Endothelial cell of umbilical vein (primary cell): ENCODE measurements around the gene NFIA. TPM values are rescaled to one million over a fixed set of nuclear protein-coding genes. Genes with fewer than 3 reads are reported as not detected.

Source experiments
- BruUV-seq: library from RNA; stranded (reverse); fragments of 400-500 nt; replicated peaks from 2 replicates; lab custom pipeline; 2021; lab: Mats Ljungman, UMichigan
- CTCF ChIA-PET: fragments of 300-600, 350-600 bp; sonication (Branson Sonifier 250); formaldehyde crosslinking; loops from one replicate; lab custom pipeline; 2021; ENCODE audit warnings: antibody characterized with exemption, inconsistent platforms; lab: Charles Lee
- POLR2A ChIA-PET: fragments of 300-600, 350-600 bp; sonication (Branson Sonifier 250); formaldehyde crosslinking; loops from one replicate; lab custom pipeline; 2021; ENCODE audit warnings: antibody characterized with exemption, inconsistent platforms; lab: Charles Lee
- DNase-seq: peaks from one replicate; pipeline ENCODE4 v3.0.0-alpha.2; 2011; ENCODE audit warnings: low read depth, low spot score
- FAIRE-seq: peaks from 2 replicates; lab custom pipeline; 2011; peaks lifted over from hg19 to GRCh38; lab: Jason Lieb, UNC
- H2AFZ ChIP-seq: 2 replicates; pipeline ENCODE4 v1.6.0; 2012; ENCODE audit warnings: low read depth, low read length, control low read depth, inconsistent platforms
- H3K27ac ChIP-seq: 2 replicates; pipeline ENCODE4 v1.5.1; 2011; ENCODE audit warnings: low read depth, mild to moderate bottlenecking, control low read depth, low read length, moderate library complexity; ENCODE audit not compliant: insufficient read depth
- H3K27me3 ChIP-seq, 2 experiments: 2 replicates each; pipeline versions ENCODE4 v1.6.0 to v1.6.1; 2011; ENCODE audit warnings: low read length in 2 of 2, mixed read lengths in 1 of 2; ENCODE audit not compliant: control insufficient read depth in 2 of 2, insufficient read depth in 2 of 2
- H3K36me3 ChIP-seq, 2 experiments: 2 replicates in 1 of 2; 3 replicates in 1 of 2; pipeline ENCODE4 v1.5.1; 2011; ENCODE audit warnings: low read length in 2 of 2, mild to moderate bottlenecking in 1 of 2, moderate library complexity in 1 of 2; ENCODE audit not compliant: control insufficient read depth in 2 of 2, insufficient read depth in 2 of 2; ENCODE audit errors: extremely low read depth in 1 of 2
- H3K4me1 ChIP-seq: 3 replicates; pipeline ENCODE4 v1.5.1; 2011; ENCODE audit warnings: mild to moderate bottlenecking, low read length; ENCODE audit not compliant: control insufficient read depth, insufficient read depth; ENCODE audit errors: extremely low read depth
- H3K4me2 ChIP-seq: 2 replicates; pipeline ENCODE4 v1.6.1; 2011; ENCODE audit warnings: low read length, control low read depth, mixed read lengths; ENCODE audit not compliant: insufficient read depth
- H3K4me3 ChIP-seq, 3 experiments: fragments of 200-600 bp in 1 of 3; sonication (generic), shearing (Covaris generic) in 1 of 3; replicated peaks in 1 of 3; 2 replicates each; pipeline ENCODE4 v1.5.1; 2011 to 2016; ENCODE audit warnings: control low read depth in 3 of 3, low read length in 3 of 3, mild to moderate bottlenecking in 2 of 3, inconsistent platforms in 1 of 3, low read depth in 1 of 3, moderate library complexity in 1 of 3; ENCODE audit not compliant: insufficient read depth in 1 of 3
- H3K79me2 ChIP-seq: 2 replicates; pipeline ENCODE4 v1.6.0; 2012; ENCODE audit warnings: low read length, inconsistent platforms; ENCODE audit not compliant: control insufficient read depth, insufficient read depth
- H3K9ac ChIP-seq: replicated peaks from 2 replicates; pipeline ENCODE3; 2011; ENCODE audit warnings: low read length, control low read depth; ENCODE audit not compliant: insufficient read depth; ENCODE audit errors: extremely low read depth
- H3K9me1 ChIP-seq: replicated peaks from 3 replicates; pipeline ENCODE4 v1.6.0; 2011; ENCODE audit warnings: mild to moderate bottlenecking, low read length; ENCODE audit not compliant: control insufficient read depth, insufficient read depth; ENCODE audit errors: extremely low read depth
- H3K9me3 ChIP-seq: replicated peaks from 2 replicates; pipeline ENCODE4 v1.5.1; 2012; ENCODE audit warnings: low read length, inconsistent platforms; ENCODE audit not compliant: control insufficient read depth, insufficient read depth
- H4K20me1 ChIP-seq: replicated peaks from 2 replicates; pipeline ENCODE3; 2011; ENCODE audit warnings: mild to moderate bottlenecking, low read length; ENCODE audit not compliant: control insufficient read depth, insufficient read depth; ENCODE audit errors: extremely low read depth
- CTCF ChIP-seq, 2 donors: IDR thresholded peaks; 1 replicate in 1 of 2; 2 replicates in 1 of 2; pipeline ENCODE4 v1.5.1; 2011; ENCODE audit warnings: low read length in 2 of 2, mild to moderate bottlenecking in 2 of 2, moderate library complexity in 2 of 2, control low read depth in 1 of 2, inconsistent platforms in 1 of 2, low read depth in 1 of 2; ENCODE audit not compliant: insufficient read depth in 1 of 2; ENCODE audit errors: extremely low read depth in 1 of 2
- EZH2 ChIP-seq: IDR thresholded peaks from 2 replicates; pipeline ENCODE4 v1.6.1; 2012; ENCODE audit warnings: borderline replicate concordance, low read depth, mild to moderate bottlenecking, moderate library complexity, low read length, inconsistent platforms; ENCODE audit not compliant: severe bottlenecking
- FOS ChIP-seq: IDR thresholded peaks from 2 replicates; pipeline ENCODE4 v1.6.1; 2011; ENCODE audit warnings: mild to moderate bottlenecking, low read length, moderate library complexity, borderline replicate concordance; ENCODE audit not compliant: insufficient read depth
- GATA2 ChIP-seq: IDR thresholded peaks from 2 replicates; pipeline ENCODE4 v1.7.0; 2011; ENCODE audit warnings: low read depth, mild to moderate bottlenecking, moderate library complexity, mixed read lengths, low read length; ENCODE audit not compliant: insufficient read length, insufficient read depth
- JUN ChIP-seq: IDR thresholded peaks from 2 replicates; pipeline ENCODE4 v1.6.1; 2011; ENCODE audit warnings: borderline replicate concordance, low read depth; ENCODE audit not compliant: insufficient read length, insufficient read depth
- MAX ChIP-seq: IDR thresholded peaks from 2 replicates; pipeline ENCODE4 v1.6.1; 2011; ENCODE audit not compliant: insufficient read depth, insufficient read length
- MYC ChIP-seq: IDR thresholded peaks from one replicate; pipeline ENCODE4 v1.6.1; 2011; ENCODE audit warnings: mild to moderate bottlenecking, low read depth, low read length
- POLR2A ChIP-seq: IDR thresholded peaks from 2 replicates; pipeline ENCODE4 v1.6.1; 2012; ENCODE audit warnings: low read depth, mild to moderate bottlenecking, control low read depth, low read length
- POLR2AphosphoS5 ChIP-seq: IDR thresholded peaks from 2 replicates; pipeline ENCODE4 v1.6.1; 2012; ENCODE audit warnings: low read depth, mild to moderate bottlenecking, control low read depth, low read length, moderate library complexity; ENCODE audit not compliant: insufficient read depth
- dilution Hi-C: fragments of 300-500 bp; cut with MboI; formaldehyde crosslinking; loops from one replicate; pipeline ENCODE4 v1.15.0; 2019; ENCODE audit warnings: low sequenced_read_pairs; ENCODE audit not compliant: extremely low pct_ligation_motif_present
- intact Hi-C: fragments of 100-400 bp; cut with micrococcal nuclease; formaldehyde crosslinking; loops from one replicate; pipeline ENCODE4 v1.10.0; 2022
- polyA plus RNA-seq, 4 experiments: library from polyadenylated mRNA; depleted of rRNA in 3 of 4; stranded (reverse) in 3 of 4; unstranded in 1 of 4; fragments of >200 nt; gene quantifications; 2 replicates each; pipeline versions ENCODE4 v1.2.1 to v1.2.3, GENCODE V29; 2011 to 2012; ENCODE audit warnings: missing spikeins in 1 of 4
- total RNA-seq: library from RNA; stranded (reverse); gene quantifications from 2 replicates; pipeline ENCODE4 v1.2.3, GENCODE V29; 2021

The NFIA gene
- total and polyA plus RNA-seq, 2 donors (not counting 3 experiments of a cell fraction or from before 2014, with no cell fraction given) = 25.5 to 47.0 TPM

- no peaks in the 10 kb centered on the region for H3K9me3 ChIP-seq
- no peak for DNase-seq
- H3K9me1 ChIP-seq = no peaks in the 10 kb centered on the region
- BruUV-seq = no TSS peak
- H3K9ac ChIP-seq = no peak overlapping the region
- no peaks in the 10 kb centered on the region for H3K79me2 ChIP-seq
- H3K27ac ChIP-seq = no peak overlapping the region
- TF ChIP-seq FOS (no peak), JUN (no peak), MAX (no peak), MYC (no peak), CTCF (IDR thresholded peaks at IDR 0.05; ENCODE audit: extremely low read depth in 1 of 2, insufficient read depth in 1 of 2, low read depth in 1 of 2, low read length in 2 of 2) (no peak), GATA2 (no peak), EZH2 (no peak), POLR2AphosphoS5 (no peak), POLR2A (no peak)
- no peaks in the 10 kb centered on the region for H3K36me3 ChIP-seq
- H3K4me2 ChIP-seq = no peak overlapping the region
- no peaks in the 10 kb centered on the region for H3K27me3 ChIP-seq
- dilution Hi-C loops (no loop called here), intact Hi-C loops (no loop called here)
- FAIRE-seq = no peak
- H3K4me1 ChIP-seq = no peaks in the 10 kb centered on the region
- H2AFZ ChIP-seq = no peak overlapping the region
- POLR2A ChIA-PET = no interaction called here
- H4K20me1 ChIP-seq = no peaks in the 10 kb centered on the region
- CTCF ChIA-PET = interaction anchor here (1.5 kb wide), 1 partner anchor 1504 kb away, joined by 3 read pairs; no protein-coding TSS in a partner anchor
- no peak overlapping the region for H3K4me3 ChIP-seq
These were observed 392.6 kb downstream of the NFIA start for GRCh38 chr1:61474963-61475362.
